Medulla oblongata (tissue), 1 donor: ENCODE measurements around the gene SASH3.
A peak's percentile ranks its signal among the peaks of the same experiment; 100 is the strongest.

Source experiments
- DNase-seq: peaks from one replicate; pipeline ENCODE4 v3.0.0-alpha.2; 2015; ENCODE audit errors: extremely low spot score

SASH3 gene

DNA sequence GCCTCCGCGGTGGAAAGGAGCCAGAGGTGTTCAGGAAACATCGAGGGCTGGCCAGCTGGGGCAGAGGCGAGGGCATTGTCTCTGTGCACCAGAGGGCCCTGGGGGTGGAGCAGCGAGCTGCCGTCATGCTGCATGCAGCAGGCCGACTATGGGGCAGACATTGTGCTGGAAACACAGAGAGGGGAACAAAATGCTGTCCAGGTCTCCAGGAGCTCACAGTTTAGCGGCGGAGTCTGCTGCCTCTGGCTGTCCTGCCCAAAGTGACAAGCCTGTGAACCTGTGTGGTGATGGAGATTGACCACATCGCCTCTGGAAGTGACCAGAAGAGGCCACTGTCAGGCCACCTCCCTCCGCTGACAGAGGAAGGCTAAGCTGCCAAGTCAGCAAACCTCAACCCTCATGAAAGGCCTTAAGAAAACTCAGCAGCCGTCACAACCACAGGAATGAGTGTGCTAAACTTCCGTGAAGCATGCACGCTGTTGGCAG lies 20.1 kb upstream of the SASH3 start:
- DNase-seq: peak; percentile 80

DNA sequence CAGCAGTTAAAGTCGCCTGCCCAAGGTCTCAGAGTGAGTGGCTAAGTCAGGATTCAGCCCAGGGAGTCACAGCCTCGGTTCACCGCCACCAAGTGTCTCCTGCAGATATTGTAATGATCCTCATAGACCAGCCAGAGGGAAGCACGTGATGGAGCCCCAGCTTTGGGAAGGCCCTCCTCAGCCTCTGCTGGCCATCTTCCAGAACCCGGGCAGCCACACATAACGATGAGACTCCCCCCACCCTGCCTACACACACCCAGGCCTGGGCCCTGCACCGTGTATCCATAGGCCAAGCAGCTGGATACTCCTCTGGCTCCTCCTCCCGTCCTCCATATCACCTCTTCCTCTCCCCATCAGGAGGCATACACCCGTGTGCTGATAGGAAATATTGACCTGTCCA lies 19.6 kb upstream of the SASH3 start:
- no peak for DNase-seq

DNA sequence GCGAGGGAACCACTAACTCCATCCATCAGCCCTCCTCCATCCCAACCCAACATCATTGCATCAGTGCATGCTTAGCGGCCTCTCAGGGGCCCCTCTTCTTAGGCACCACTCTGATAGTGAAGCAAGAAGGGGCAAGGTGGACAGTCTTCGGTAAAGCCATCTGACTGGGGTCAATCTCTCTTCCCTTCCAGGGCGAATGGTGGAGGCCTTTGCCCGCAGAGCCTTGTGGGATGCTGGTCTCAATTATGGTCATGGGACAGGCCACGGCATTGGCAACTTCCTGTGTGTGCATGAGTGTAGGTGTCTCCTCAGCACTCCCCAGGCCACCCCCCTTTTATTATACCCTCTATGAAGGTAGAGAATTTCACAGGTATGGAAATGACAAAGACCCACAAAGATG lies 18.8 kb upstream of the SASH3 start:
- no peak for DNase-seq

DNA sequence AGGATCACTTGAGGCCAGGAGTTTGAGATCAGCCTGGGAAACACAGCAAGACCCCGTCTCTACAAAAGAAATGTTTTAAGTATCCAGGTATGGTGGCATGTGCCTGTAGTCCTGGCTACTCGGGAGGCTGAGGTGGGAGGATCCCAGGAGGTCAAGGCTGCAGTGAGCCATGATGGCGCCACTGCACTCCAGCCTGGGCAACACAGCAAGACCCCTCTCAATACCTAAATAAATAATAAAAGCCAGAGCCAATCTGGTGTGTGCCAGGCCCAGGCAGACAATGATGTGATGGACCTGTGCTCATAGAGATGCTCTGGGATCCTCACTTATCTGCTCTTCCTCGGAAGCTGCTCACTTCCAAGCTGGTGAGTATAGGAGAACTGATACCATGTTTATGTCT lies 18.2 kb upstream of the SASH3 start:
- DNase-seq: no peak

DNA sequence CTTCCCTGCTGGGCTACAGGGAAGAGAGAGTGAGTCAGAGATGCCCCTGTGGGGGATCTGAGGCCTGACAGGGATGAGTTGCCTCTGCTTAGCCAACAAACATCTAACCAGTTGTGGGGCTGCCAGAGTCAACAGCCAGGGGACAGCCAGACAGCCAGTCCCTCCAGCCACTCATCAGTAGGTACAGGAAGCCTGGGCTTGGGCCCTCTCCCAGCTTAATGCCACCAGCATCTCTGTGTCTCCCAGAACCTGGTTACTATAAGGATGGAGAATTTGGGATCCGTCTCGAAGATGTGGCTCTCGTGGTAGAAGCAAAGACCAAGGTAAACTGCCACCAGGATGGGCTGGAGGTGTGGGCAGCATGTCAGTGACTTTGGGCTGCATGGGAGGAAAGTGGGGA lies 17.3 kb upstream of the SASH3 start:
- no peak for DNase-seq

DNA sequence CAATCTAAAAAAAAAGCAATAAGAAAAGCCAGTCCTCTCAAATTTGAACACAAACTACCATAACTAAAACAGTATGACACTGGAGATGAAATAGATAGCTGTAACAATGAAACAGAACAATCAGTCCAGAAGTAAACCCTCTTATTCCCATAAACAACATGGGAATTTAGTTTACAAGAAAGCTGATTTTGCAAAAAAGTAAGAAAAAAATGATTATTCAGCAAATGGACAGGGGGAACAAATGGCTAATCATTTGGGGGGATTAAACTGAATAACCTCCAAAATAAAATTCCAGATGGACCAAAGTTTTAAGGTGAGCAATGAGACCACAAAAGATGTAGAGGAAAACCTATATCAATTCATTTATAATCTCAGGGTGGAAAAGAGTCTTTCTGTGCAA lies 16.1 kb upstream of the SASH3 start:
- no peak for DNase-seq

DNA sequence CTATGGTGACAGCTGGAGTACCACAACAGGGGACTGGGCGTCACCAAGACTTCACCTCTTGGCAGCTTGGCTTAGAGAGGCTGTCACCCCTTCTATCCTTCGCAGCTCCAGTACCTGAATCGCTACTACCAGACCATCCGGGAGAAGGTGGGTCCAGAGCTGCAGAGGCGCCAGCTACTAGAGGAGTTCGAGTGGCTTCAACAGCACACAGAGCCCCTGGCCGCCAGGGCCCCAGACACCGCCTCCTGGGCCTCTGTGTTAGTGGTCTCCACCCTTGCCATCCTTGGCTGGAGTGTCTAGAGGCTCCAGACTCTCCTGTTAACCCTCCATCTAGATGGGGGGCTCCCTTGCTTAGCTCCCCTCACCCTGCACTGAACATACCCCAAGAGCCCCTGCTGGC lies 11.6 kb upstream of the SASH3 start:
- DNase-seq: no peak

DNA sequence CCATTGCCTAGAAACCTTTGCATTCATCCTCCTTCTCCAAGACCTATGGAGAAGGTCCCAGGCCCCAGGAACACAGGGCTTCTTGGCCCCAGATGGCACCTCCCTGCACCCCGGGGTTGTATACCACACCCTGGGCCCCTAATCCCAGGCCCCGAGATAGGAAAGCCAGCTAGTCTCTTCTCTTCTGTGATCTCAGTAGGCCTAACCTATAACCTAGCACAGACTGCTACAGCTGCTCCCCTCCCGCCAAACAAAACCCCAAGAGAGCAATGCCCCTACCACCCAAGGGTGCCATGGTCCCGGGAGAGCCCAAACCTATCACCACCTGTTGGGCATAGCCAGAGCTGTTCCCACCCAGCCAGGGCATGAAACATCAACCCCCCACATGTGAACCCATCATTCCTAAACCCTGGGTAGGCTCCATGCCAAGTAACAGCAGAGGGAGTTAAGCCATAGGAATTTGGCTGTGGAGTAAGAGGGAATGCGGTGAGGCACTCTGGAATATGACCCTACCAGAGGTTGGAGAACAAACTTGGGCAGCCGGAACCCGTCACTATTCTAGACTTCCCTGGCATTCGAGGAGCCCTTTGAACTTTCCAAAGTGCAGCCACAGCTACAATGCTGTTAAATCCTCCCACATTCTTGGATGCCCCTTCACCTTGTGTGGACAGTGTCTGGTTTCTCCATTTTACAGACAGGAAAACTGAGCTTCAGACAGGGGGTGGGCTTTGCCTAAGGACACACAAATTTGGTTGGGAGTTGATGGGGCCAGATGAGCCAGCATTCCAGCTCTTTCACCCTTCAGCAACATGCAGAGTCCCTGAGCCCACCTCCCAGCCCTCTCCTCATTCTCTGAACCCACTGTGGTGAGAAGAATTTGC lies 10.9 kb upstream of the SASH3 start:
- no peak for DNase-seq

DNA sequence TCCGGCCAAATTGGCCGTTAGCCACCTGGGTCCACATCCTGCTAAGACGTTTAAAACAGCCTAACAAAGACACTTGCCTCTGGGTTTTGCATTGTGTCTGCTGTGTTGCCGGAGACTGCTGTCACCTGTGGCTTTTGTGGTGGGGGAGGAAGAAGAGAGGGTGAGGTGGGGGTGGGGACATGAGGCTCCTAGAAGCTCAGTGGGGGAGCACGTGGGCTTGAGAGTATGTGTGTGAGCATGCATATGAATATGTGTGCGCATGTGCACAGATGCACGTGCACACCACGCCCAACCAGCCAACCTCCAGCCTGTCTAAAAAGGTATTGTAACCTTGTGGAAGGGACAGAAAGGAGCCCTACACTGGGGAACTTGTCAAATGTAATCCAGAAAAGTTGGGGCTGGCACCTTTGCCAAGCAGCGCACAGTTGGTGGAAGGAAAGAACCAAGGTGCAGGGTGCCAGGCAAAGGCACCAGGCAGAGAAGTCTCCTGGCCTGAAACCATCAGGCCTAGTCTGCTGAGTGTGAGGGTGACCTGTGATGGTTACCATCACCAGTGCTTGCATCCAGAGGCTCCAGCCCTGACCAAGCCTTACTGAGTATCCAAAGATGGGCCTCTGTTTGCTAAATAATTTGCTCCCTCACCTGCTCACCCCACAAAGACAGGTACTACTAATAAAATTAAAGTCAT lies 10.1 kb upstream of the SASH3 start:
- DNase-seq: no peak

DNA sequence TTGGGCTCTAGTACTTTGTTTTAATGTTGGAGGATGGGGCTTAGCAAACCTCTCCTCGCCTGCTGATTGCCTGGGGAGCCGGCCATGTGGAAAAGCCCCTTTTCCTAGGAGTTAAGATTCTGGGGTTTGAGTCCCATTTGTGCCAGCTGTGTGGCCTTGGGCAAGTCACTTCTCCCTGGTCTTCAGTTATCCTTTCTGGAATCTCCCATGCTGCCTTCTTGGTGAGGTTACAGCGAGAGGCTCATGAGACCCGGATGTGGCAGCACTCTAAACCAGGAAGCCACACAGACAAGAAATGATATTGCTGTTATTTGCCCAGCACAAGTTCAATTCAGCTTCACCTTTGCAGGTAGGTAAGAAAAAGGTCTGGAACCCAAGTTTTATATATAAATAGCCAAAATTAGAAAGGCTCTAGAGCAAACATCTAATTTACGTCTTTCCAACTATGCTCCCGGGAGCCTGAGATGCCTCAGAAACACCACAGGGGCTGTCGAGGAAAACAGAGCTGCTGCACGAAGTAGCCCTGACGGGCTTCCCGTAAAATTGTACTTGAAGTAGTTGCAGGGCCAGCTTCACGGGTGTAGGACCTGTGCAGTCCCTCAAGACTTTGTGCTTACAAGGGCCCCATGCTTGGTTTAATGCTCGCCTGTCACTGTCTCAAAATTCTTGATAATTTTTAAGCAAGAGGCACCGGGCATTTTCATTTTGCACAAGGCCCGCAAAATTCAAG lies 8.3 kb upstream of the SASH3 start:
- no peak for DNase-seq

DNA sequence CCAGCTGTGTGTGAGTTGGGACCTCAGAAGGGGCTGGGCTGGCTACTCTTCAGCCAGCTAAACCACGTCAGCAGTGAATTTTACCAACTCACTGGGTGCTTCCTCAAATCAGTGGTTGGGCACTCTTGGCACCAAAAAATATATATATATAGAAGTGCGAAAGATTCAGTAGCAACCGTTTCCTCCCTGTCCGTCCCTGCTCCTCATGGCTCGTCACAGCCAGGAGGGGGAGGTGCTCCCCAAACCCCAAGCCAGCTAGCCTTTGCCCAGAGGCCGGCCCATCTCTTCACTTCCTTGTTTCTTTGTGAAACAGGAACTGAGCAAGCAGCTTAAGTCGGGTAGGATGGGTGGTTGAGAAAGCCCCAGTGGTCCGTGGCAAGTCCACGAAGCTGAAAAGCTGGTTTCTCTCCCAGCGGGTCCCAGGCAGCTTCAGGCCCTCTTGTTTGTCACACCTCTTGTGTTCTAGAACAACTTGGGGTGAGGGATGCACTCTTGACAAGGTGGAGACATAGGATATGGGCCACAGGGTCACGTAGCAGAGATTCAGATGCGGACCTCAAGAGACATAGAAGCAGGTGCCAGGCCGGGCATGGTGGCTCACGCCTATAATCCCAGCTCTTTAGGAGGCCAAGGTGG lies 6.8 kb upstream of the SASH3 start:
- peak; percentile 76 for DNase-seq

DNA sequence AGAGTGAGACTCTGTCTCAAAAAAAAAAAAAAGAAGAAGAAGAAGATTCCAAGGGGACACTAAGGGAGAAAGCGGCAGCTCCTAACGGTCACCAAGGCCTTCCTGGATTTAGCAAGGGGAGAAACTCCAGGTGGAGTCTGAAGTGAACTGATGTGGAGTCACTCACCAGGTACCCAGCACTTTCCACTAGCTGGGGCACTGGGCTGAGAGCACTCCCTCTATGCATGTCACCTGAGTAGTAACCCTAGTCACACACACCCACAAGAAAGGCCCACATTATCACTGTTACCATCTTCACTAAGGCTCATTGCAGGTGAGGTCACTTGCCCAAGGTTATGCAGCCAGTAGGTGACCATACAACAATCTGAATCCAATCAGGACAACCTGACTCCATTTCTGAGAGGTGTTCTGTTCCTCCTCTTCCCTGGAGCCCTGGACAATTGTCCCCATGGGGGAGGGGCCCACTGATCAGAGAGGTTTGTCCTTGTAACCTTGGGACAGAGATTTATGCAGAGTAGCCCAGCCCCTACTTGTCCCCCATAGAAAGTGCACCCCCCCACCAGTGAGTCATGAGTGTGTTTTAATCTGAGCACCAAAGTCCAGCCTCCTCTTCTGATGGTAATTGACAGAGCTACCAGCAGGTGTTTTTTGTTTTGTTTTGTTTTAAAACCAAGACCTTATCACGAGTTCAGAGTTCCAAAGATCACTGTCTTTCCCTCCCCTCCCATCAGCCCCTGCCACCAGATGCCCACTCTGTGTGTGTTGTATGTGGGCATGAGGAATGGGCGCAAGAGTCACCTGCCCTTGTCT lies 5.9 kb upstream of the SASH3 start:
- DNase-seq: no peak

DNA sequence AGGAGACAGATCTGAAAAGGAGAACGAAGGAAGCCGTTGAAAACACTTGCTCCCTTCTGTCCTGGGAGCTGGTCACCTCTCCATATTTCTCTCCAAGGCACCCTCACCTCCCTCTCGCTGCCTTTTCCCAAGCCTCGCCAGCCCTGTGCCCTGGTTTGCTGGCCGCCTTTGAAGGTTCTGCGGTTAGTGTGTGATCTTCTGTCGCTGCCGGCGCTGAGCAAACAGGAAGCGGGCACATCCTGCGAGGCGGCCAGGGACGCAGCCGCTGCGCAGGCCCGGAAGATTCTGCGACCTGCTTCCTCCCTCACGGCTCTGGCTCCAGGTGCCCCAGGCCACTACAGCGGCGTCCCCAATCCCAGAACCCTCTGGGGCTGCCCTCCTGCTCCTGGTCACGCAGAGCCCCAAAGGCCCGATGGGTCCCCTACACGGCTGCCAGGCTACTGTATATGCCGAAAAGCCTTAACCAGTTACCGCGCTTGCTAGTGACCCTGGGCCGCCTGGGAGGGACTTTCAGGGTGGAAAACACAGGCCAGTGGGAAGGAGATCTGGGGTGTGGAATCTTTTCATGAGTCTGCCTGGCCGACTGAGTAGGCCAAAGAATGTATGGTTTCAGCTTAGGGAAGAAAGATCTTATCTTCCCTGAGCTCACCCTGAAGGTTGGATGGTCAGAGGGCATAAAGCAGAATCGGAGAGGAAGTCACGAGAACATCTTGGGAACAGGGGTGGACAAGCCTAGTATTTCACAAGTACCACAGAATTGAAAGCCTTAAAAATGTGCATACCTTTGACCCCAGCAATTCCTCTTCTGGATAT lies 2.3 kb upstream of the SASH3 start:
- peak; percentile 46 for DNase-seq

DNA sequence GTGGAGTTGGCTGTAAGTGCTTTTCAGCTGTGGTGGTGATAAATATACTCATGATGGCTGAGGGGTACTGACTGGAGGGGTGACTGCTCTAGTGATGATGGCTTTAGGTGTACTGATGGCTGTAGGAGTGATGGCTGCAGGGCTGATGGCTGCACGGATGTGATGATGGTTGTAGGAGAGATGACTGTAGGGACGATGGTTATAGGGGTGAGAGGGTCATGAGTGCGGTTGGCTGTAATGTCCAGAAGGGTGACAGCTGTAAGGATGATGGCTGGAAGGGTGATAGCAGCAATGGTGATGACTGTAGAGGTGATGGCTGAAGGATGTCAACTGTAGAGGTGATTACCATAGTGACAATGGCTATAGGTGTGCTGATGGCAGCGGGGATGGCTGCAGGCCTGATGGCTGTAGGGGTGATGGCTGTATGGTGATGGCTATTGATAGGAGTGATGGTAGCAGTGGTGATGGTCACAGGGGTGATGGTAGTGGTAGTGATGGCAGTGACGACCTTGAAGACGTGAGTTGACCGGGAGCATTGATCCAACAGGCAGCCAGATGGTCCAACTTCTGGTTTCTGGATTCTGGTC lies 570 bp upstream of the SASH3 start:
- no peak for DNase-seq

DNA sequence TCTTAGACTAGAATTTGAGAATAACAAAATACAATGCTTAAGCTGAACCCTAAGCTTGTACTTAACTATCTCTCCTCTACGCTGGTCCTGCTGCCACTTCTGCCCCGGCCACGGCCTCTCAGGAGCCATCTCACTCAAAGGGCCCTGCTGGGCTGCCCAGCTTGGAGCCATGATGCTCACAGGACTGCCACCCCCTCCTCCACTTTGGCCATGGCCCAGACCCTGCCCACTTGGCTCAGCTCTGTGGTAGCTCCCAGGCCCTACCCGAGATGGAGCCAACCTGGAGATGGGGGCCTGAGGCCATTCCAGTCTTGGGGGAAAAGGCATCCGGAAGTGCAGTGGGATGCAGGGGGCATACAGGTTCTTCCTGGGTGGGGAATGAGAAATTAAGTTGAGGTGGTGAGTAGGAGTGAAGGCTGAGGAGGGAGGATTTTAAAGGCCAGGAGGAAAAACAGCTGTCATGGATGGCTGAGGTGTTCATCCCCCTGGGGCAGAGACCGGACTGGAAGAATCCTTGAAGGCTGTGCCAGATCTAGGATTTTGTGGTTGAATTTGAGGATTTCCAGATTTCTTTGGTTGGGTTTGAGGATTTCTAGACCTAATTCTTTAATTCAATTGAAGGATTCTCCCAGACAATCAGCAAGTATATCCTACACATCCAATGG lies 824 bp downstream of the SASH3 start:
- DNase-seq: no peak

DNA sequence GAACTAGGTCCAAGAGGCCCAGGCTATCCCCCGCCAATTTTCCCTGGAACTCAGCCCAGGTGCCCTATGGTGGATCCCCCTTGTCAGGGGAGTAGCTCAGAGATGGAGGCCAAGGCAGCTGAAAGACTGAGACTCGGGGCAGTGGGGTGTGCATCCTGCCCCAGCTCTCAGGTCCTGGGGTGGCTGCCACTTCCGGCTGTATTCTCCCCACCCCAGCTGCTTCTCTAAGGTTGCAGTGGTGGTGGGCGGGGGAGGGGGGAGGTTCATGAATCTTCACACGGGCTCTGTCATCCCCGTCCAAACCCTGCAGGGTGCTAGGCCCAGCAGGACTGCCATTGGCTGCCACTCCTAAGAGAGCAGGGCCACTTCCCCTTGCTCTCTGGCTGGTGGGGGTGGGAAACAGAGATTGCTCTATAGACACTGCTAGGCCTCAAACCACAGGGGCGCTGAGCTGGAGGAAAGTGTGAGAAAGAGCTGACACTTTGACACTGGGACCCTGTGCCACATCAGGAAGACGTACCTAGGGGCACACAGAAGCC lies 1.5 kb downstream of the SASH3 start:
- DNase-seq: peak; percentile 39

DNA sequence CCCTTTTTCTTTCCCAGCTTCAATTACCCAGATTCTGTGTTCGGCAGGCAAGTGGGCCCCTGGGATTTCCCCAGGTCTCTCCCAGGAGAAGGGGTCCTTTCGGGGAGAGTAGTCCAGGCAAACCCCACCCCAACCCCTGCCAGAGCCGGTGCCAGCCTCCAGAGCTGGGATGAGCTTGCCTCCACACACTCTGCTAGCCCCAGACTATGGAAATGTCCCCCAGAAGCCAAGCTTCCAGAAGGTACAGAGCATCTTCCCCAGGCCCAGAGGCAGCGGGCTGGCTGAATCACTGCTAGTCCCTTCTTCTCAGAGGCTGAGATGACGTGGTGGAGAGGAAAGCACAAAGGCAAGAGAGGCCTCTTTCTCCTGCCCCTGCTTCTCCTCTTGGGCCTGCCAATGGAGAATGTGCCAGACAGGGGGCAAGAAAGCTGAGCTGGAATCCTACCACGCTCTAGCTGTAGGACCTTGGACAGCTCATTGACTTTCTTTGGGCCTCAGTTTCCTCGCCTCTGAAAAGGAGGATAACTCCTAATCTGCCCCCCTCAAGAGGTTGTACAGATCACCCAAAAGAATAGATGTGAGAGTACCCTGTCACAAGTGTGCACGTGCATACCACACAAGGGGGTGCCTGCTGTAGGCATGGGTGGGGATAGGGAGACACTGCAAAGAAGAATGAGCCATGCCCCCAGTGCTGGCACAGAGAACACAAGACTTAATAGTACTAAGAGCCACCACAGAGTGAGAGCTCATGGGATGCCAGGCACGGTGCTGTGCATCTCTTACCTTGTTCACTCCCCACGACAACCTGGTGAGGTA lies 2.1 kb downstream of the SASH3 start:
- no peak for DNase-seq

DNA sequence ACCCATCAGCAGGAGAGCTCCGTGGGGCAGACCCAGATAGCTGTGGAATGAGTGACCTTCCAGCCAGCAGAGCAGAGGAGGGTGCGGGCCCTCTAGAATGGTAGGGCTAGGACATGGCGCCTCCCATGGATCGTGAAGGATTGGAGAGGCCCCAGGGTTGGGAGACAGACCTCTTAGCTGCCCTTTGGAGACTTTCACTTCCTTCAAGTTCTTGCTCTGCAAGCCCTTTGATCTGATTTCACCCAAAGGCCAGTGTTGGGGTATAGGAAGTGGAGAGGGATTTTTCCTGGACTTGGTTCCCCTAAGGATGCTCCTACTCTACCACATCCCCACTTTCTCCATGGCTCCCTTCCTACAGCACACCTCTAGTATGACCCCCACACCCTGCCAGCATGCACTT lies 3.0 kb downstream of the SASH3 start:
- DNase-seq: no peak
